Activated CD4-positive, alpha-beta T cell treated with anti-CD3 and anti-CD28 coated beads for 1 hour (primary cell): ENCODE results near the gene MOG.
A peak's percentile ranks its signal among the peaks of the same experiment; 100 is the strongest.

Experiments used
- DNase-seq: peaks from one replicate; pipeline ENCODE4 v3.0.0-alpha.2; 2020

Gene MOG

DNA sequence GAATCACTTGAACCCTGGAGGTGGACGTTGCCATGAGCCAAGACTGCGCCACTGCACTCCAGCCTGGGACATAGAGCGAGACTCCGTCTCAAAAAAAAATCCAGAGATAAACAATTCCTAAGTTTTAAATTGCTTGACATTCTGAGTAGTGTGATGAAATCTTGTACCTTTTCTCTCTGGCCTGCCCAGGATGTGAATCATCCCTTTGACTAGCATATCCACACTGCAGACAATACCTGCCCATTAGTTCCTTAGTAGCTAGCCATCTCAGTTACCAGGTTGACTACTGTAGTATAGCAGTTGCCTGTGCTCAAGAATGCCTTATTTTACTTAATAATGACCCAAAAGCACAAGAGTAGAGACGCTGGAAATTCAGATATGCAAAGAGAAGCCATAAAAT lies 21.2 kb downstream of the MOG start:
- no peak for DNase-seq

- no peak for DNase-seq
Observed at GRCh38 chr6:29679962-29680361, 23.1 kb downstream of the MOG start.

GRCh38 chr6:29680416-29680815 lies 23.5 kb downstream of the MOG start:
- DNase-seq: no peak

DNA sequence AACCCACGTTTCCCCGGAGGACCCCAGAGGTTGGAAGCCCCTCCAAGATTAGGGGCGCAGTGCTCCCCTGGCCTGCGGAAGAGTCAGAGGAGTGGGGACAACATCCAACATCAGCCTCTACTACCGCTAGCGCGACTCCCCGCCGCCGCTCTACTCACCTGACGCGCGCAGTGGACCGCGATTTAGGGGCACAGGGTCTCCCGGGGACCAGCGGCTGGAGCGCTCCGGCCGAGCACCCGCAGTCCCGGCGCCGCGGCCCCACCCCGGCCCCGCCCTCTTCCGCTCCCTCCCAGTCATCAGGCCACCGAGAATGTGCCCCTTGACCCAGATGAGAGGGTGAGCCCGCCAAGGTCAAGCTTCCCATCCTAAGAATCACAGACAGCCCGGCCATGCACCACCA lies 24.0 kb downstream of the MOG start, which contains the start of gene ZFP57:
Gene ZFP57, minus strand, starts transcription at position 249 of the 400 bp plus-strand sequence. CDS start 4,149 bp downstream, outside the sequence.
- no peak for DNase-seq

DNA sequence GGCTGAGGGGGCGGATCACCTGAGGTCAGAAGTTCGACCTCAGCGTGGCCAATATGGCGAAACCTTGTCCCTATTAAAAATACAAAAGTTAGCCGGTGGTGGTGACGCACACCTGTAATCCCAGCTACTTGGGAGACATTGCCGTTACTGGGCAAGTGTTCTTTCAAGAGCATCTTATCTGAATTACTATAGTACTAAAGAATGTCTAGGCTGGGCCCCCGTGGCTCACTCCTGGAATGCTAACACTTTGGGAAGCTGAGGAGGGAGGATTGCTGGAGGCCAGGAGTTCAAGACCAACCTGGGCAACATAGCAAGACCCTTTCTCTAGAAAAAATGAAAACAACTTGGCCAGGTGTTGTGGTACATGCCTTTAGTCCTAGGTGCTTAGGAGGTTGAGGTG lies 24.9 kb downstream of the MOG start:
- no peak for DNase-seq

- no peak for DNase-seq
Observed at GRCh38 chr6:29685718-29686326, 28.9 kb downstream of the MOG start.

DNA sequence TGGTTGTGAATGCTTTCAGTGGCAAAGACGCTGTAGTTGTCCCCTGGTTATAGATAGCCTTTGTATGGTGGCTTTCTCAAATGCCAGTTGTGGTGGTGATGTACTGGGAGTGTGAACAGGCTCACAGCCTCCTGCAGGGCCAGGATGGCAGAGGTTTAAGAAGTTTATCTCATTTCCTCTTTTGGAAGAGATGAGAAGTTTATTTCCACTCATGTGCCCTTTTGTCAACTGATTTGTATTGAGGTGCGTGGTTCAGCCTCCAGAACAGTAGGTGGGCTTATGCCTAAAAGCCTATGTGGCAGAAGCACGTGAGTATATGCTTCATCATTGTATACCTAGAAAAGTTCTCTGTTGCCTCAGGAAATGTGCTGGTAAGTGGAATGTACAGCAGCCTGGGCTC lies 37.7 kb downstream of the MOG start:
- no peak for DNase-seq

DNA sequence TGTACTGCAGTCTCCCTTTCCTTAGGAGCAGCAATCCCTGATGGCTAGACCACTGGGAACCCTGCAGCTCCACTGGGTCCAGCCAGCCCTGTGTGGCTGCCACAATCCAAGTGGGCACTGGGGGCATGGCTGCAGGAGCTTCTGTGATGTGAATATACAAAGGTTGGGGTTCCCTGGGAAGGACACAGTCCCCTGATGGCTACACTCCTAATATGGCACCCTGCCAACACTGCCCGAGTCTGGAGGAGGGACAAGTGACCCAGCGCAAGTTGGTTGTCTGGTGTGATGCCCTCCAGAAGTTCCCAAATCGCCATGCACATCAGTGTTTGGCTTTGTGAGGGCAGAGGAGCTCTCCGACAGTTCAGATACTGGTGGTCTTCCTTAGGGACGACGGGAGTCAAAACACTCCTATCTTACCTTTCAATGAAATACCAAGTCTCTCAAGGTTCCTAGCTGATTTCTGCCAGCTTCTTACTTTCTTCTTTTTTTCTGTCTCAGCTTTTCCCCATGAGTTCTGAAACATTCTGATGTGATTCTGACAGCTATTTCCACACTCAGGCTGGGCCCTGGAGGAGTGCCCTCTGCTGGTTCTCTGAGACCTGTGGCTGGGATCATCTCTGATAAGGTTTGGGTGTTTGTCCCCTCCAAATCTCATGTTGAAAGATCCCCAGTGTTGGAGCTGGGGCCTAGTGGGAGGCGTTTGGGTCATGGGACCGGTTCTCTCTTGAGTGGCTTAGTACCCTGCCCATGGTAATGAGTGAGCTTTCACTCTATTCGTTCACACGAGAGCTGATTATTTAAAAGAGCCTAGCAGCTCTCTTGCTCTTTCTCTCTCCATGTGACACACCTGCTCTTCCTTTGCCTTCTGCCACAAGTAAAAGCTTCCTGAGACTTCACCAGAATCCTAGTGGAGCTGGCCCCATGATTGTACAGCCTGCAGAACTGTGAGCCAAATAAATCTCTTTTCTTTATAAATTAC lies 39.5 kb downstream of the MOG start:
- DNase-seq: no peak

GRCh38 chr6:29702519-29703103 lies 45.7 kb downstream of the MOG start:
- peak; percentile 62 for DNase-seq

GRCh38 chr6:29705389-29706231 lies 48.7 kb downstream of the MOG start:
- no peak for DNase-seq

GRCh38 chr6:29708432-29709179 lies 51.7 kb downstream of the MOG start:
- no peak for DNase-seq

- DNase-seq: no peak
Observed at GRCh38 chr6:29709188-29709587, 52.3 kb downstream of the MOG start.

GRCh38 chr6:29710281-29710941 lies 53.5 kb downstream of the MOG start:
- no peak for DNase-seq

GRCh38 chr6:29720863-29721262 lies 64.0 kb downstream of the MOG start:
- no peak for DNase-seq
